GM12801 (cell line): ENCODE data around the gene RNF224.

Experiments used
- CTCF ChIP-seq: IDR thresholded peaks from one replicate; pipeline ENCODE4 v1.5.1; 2011; ENCODE audit warnings: control low read depth; ENCODE audit not compliant: insufficient read length; ENCODE audit errors: extremely low read depth

Gene RNF224

GRCh38 chr9:137236238-137236935, 9.1 kb downstream of the RNF224 start:
- TF ChIP-seq CTCF = no peak

DNA sequence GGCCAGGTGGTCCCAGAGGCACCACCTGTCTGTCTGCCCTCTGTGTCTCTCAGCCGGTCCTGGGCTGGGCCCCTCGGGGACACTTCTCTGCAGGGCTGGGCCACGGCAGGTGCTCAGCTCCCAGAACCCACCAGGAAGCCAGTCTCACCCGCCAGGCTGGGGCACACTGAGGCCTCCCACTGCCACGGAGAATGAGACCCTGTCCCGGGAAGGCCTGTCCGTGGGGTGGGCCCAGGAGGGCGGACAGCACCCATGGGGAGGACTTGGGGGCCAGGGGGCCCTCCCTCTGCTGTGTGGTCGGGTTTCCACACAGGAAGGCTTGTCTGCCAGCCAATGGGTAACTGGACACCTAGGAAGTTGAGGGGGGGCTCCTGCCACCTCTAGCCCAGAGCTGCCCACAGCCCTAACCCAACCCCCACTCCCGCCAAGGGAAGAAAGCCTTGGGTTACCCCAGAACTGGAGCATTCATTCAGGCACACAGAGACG, 9.7 kb downstream of the RNF224 start:
- TF ChIP-seq CTCF = no peak

DNA sequence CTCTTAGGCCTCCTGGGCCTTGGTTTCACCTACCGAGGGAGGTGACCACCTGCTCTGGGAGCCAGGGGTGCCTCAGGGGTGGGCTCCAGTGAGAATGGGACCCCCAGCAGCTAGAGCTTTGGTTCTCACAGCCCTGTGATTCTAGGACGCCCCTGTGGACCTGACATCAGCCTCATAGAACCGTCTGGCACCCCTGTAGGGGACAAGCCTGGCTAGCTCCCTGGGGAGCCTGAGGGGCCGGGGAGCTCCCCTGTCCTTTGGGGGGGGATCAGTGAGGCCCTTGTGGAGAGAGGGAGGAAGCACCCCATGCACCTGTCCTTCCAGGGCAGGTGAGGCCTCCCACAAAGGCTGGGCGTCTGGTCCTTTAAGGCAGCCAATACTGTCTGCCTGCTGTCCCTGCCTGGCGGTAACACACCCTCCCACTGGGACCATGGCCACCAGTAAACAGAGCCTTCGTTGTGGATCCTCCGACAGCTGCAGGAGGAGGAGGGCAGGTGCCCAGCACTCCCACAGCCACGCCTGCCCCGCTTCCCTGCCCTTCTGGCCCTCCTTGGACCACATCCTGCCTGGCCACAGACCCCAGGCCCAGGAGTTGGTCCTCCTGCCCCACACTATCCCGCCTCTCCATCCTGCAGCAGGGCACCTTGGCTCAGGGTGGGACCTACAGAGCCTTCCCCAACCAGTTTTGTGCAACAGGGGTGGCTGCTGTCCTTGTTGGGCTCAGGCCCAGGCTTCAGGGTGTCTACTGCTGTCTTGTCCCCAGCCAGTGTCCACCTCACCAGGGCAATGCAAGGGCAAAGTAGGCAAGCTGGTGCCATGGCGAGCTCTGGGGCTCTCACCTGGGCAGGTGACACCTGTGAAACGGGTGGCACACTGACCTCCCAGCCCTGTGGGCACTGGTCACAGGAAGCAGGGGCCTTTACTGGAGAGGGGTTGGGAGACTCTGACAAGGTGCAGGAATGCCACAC, 10.7 kb downstream of the RNF224 start:
- TF ChIP-seq CTCF = no peak

DNA sequence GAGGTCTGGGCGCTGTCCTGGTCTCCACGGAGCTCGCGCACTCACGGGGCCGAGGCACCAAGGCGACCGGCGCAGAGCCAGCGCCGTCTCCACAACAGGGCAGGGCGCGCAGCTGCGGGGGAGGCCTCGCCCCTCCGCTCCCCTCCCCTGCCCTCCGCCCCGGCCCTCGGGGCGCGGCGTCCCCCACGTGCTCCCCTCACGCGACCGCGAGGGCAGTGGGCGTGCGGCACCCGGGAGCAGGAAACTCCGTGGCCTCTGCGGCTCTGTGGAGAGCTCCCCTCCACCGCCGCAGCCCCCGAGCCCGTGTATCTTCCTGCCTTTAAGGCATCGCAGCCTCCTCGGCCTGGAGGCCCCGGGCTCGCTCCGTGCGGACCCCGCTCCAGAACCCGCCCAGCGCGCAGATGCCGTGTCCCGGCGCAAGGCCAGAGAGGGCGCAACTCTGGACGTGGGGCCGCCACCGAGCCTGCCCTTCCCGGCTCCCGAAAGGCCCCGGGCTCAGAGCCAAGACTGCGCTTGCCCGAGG, 13.1 kb downstream of the RNF224 start:
- no peak for TF ChIP-seq CTCF

- TF ChIP-seq CTCF = no peak
Measured at GRCh38 chr9:137240841-137241489, 13.7 kb downstream of the RNF224 start, which contains the start of gene TUBB4B. TSS of gene TUBB4B (plus strand) at chr9:137241287. CDS start at chr9:137241361, 74 bp downstream.

DNA sequence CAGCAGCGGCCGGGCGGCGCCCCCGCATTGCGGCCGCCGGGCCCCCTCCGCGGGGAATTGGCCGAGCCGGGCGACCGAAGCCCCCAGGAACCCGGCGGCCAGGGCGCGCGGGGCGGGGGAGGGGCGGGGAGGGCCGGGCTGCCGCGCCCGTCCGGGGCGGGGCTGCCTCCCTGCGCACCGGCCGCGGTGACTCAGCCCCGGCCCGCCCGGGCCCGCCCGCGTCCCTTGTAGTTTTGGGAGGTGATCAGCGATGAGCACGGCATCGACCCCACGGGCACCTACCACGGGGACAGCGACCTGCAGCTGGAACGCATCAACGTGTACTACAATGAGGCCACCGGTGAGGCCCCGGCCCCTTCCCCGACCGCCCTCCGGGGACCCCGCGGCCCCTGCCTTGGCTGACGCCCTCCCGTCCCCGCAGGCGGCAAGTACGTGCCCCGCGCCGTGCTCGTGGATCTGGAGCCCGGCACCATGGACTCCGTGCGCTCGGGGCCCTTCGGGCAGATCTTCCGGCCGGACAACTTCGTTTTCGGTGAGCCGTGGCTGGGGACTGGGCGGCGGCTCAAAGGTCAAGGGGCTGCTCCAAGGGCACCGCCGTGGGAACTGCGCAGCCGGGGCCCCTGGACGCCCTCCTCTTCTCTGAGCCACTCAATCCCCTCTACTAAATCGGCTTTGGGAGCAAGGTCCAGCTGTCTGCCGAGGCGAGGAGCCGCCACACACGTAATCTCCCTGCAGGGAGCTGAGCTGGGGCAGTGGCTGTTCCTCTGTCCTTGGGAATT, 14.4 kb downstream of the RNF224 start:
- no peak for TF ChIP-seq CTCF
